HK-2 (cell line): ENCODE measurements around the gene AKAP6.

Experiments
- DNase-seq: peaks from one replicate; pipeline ENCODE4 v3.0.0-alpha.2; 2018; ENCODE audit not compliant: unreplicated experiment

Gene AKAP6

GRCh38 chr14:32481707-32482106 lies 152.6 kb downstream of the AKAP6 start:
- no peak for DNase-seq

- no peak for DNase-seq
These were observed 162.4 kb downstream of the AKAP6 start for GRCh38 chr14:32491416-32492016.

DNA sequence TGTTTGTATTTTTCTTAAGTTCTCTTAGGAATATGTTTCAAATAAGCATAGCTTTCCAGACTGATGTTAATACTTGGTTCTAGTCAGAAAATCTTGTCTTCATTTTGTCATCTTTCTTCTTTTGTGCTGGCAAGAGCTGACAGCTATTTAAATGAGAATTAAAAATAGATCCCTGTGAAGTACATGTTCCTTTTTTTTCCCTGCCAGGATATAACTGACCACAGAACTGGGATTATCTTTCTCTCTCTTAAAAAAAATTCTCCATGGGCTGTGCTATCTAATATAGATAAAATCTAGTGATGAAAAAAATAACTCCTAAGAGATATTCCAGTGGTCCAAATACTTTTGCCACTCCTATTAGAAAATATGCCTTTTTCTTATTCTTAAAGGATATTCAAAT lies 163.4 kb downstream of the AKAP6 start:
- no peak for DNase-seq

DNA sequence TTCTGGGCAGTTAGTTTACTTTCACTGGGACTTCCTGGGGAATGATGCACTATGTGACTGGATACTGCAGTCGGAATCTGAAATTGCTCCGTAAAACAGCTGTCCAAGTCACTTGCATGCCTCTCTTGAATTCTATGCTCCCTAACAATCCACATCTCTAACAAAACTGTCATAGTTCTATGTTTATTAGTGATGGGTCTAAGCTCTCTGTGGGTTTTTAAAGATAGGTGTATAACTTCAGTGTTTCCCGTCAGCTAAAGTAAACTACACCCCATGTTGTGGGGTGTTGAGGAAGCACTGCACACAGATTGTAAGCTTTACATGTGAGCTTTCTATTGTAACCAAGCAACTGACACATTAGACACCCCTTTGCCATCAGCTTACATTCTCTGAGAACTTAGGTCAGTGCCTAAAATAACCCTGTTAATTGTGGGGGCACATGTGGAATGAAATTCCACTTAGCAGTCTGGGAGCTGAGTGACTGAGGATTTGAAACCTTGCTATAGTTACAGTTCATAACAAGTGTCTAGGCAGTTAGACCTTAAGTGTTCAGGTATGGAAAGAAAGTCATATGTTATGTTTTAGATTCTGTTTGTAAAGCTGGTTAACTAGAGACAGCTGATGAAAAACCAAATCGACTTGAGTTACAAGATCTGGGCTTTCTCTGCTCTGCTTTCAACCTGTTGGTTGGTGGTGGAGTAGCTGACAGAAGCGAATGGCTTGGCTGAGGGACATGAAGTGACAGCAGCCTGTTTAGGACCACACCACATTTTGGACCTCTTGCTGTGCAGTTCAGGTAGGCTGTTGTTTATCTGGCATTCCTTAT lies 165.7 kb downstream of the AKAP6 start:
- DNase-seq: no peak

GRCh38 chr14:32495435-32495734 lies 166.3 kb downstream of the AKAP6 start:
- DNase-seq: no peak

- no peak for DNase-seq
These were observed 168.2 kb downstream of the AKAP6 start for GRCh38 chr14:32497248-32497647.

DNA sequence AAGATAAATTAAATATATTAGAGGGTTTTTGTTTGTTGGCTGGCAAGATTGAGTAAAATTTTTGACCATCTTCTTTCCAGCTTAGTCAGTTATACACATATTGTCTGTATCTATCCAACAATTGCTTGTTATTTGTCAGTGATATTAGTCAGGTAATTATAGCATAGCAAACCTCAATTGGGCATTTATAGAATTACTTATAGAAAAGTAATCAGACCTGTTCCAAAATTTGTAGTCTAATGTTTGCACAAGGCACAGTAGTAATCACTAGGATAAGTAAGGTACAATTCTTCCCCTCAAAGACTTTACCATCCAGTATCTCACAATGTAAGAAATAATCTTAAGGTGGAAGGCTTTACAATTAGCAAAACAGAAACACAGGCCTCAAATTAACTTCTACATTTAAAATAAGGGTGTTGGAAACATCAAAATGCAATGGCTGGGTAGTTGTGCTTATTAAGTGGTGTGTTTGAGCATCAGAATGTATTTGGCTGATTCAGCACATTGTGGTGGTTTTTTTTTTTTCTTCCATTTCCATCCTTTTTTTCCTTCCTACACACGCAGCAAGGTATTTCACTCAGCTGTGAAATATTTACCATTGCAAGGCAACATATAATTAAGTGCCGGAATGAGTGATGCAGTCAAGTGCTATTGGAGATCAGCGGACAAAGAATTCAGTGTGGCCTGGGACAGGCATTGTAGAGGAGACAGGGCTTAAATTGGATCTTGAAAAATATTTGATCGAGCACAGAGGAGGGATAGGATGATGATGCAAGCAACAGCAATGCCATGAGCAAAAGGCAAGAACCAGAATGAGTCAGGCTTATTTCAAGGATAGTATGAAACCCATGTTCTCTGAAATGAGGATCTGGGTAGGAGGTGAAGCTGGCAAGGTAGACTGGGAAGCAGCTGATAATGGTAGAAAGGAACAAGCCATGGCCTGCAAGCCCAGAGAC lies 178.2 kb downstream of the AKAP6 start:
- peak; percentile 6 for DNase-seq

GRCh38 chr14:32508281-32508680 lies 179.2 kb downstream of the AKAP6 start:
- DNase-seq: no peak

GRCh38 chr14:32509632-32510187 lies 180.6 kb downstream of the AKAP6 start:
- DNase-seq: no peak

DNA sequence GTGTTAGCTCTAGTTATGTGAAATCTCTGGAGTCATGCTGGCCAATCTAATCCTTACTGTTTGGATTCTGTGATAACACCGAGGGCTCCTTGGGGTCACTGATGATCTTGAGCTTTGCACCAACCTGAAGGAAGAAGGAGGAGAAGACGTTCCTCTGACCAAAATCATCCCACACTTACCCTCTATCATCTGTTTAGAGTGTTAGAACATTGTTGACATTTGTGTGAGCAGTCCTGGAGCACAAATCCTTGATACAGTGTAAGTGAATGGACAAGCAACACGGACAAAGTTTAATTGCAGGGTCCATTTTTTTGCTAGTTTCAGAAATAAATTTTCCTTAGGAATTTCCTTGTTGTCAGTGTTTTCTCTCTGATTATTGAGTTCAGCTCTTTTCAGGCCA lies 181.7 kb downstream of the AKAP6 start:
- DNase-seq: no peak

- DNase-seq: no peak
These were observed 183.2 kb downstream of the AKAP6 start for GRCh38 chr14:32512348-32512747.

DNA sequence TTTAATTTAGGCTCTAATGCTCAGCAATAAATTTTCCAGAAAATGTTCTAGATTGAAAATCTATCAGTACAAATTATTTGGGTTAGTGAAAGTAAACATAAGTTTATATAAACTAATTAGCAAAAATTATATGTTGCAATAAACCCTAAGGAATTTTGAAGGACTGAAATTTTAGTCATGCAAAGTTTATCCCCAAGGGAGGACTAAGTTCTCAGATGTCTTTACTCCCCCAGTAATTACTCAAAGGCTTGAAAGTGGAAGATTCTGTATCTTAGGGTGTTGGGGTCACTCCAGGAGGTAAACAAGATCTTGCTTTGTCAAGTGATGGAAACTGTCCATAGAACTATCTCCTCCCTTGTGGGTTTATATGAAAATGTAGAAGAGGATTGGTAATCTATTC lies 183.7 kb downstream of the AKAP6 start:
- DNase-seq: no peak

- no peak for DNase-seq
These were observed 184.5 kb downstream of the AKAP6 start for GRCh38 chr14:32513571-32514009.

DNA sequence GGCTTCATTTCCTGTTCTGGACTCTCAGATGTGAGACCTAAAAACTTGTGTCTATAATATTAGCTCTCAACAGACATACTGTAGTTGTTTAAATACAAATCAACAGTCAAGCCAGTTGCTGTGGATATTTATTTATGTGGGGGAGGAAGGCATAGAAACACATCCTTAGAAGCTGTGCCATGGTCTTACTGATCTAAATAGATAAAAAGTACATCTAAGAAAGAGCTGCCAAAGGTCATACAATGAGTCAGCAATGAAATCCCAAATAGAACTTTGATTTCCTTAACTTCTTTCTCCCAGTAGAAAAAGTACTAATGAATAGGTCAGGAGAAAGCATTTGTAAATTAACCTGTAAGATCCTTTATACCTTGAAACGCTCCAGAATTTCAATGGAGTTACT lies 185.1 kb downstream of the AKAP6 start:
- no peak for DNase-seq

DNA sequence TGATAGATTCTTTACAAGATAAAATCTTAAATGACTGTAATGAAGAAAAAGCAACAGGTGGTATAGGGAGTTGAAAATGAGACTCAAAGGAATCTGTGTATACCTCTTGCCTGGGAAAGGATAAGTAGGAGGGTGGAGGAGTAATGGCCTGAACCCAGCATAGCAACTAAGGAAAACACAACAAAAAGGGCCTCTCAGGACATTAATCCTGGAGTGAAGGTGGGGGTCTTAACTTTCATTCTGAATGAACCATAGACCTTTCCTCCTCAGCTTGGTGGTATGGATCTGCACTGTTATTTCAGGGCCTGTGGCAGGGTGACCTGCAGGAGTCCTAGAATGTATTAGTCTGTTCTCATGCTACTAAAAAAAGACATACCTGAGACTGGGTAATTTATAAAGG lies 185.6 kb downstream of the AKAP6 start:
- DNase-seq: no peak

DNA sequence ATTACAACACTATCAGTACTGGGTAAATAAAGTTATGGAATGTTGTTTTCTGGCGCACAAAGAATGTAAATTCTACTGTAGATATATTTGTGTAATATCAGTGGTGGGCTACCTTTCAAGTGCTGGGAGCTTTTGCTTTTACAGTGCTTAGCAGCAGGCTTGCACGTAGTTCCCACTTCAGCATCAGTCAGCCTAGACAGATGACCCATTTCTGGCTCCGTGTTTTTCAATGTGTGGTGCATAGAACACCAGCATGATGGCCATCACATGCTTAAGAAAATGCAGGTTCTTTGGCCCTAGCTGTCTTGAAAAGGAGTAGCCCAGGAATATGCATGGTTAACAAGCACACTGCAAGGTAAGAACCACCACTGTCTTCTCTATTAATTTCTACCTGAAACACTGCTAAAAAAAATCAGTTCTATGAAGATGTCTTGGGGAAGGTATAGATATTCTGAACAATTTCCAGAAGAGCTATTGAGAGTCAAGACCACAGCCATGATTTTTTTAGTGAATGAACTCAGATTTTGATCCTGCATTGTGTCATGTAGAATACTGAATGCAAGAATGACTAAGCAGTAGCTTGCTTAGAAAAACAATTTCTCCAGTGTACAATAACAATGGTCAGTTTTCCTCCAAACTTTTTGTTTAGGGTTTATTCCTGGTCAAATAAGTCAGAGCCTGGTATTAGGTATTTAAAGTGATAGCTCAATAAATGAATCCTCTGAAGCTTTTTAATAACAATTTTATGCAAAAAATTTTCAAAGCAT lies 195.7 kb downstream of the AKAP6 start:
- DNase-seq: no peak

DNA sequence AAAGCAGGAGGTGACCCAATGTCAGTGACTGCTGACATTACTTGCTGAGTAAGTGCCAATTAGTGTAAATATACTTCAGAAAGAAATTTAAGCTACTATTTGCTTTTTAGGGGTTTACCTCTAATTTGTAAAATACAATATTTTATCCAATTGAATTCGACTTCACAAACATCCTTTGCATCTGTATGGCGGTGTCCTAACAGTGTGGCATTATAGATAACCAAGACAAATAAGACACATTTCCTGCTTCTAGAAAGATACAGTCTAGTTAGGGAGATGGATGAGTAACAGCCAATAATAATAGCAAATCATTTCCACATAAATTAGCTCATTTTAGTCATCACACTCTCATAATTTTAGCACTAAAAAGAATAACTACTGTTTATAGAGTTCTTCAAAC lies 196.5 kb downstream of the AKAP6 start:
- DNase-seq: no peak

DNA sequence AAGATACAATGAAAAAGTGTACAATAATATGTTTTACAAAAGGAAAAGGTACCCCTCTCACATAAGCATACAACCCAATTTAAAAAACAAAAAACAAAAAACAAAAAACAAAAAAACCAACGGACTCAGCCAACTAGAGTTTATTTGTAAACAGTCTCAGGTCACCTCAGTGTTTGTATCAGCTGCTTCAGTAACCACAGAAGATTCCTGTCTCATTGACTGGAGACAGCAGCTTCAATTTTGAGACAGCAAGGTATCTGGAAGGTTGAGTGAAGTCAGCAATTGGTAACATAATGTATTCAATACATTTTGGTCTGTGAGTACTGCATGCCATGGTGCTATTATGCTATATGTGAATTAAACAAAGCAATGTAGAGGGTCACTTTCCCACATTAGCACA lies 201.7 kb downstream of the AKAP6 start:
- DNase-seq: no peak

GRCh38 chr14:32531942-32532515 lies 202.9 kb downstream of the AKAP6 start:
- DNase-seq: no peak

- DNase-seq: no peak
These were observed 205.0 kb downstream of the AKAP6 start for GRCh38 chr14:32534145-32534544.

DNA sequence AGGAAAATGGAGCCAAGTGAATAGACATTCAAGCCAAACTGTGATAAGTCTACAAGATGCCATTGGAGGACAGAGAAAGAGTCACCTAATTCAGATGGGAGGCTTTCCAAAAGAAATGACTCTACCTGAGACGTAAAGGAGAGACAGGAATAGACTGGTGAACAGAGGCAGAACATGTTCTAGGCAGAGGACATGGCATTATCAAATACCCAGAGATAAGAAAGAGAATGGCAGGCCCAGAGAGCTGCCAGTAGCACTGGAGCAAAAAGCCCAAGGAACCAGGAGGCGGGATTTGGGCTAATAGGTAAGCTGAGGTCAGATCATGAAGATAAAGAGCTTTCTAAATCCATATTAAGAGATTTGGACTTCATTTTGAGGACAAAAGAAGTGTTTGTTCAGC lies 207.1 kb downstream of the AKAP6 start:
- no peak for DNase-seq
